ENCODE measurements around the gene MOB3B.
A peak's percentile ranks its signal among the peaks of the same experiment; 100 is the strongest.

Gene MOB3B

GRCh38 chr9:27529316-27530278 is at the start of gene MOB3B:
MOB3B (minus strand) TSS chr9:27529814; CDS start chr9:27455550, 74,264 bp downstream.
- peak; percentile 63 to 75 (median 65) for DNase-seq (ENCODE audit: low read depth in 3 of 3)

- peak; percentile 93 to 94 (median 94) for DNase-seq (ENCODE audit: low read depth in 3 of 3)
Measured at GRCh38 chr9:27573634-27574590, 44.3 kb upstream of the MOB3B start.

DNA sequence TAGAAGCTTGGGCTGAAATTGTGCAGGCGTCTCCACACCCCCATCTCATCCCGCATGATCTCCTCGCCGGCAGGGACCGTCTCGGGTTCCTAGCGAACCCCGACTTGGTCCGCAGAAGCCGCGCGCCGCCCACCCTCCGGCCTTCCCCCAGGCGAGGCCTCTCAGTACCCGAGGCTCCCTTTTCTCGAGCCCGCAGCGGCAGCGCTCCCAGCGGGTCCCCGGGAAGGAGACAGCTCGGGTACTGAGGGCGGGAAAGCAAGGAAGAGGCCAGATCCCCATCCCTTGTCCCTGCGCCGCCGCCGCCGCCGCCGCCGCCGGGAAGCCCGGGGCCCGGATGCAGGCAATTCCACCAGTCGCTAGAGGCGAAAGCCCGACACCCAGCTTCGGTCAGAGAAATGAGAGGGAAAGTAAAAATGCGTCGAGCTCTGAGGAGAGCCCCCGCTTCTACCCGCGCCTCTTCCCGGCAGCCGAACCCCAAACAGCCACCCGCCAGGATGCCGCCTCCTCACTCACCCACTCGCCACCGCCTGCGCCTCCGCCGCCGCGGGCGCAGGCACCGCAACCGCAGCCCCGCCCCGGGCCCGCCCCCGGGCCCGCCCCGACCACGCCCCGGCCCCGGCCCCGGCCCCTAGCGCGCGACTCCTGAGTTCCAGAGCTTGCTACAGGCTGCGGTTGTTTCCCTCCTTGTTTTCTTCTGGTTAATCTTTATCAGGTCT is 43.5 kb upstream of the MOB3B start, which contains the start of gene C9orf72:
C9orf72 (minus strand) TSS at position 564 of the 716 bp plus-strand sequence. CDS start 6,361 bp downstream, outside the sequence.
- peak; percentile 59 to 78 (median 76) for DNase-seq (ENCODE audit: low read depth in 3 of 3)

GRCh38 chr9:27572566-27572917 is 42.9 kb upstream of the MOB3B start:
- peak in 2 of 3 donors; percentile 15 to 60 for DNase-seq (ENCODE audit: low read depth in 3 of 3)

DNA sequence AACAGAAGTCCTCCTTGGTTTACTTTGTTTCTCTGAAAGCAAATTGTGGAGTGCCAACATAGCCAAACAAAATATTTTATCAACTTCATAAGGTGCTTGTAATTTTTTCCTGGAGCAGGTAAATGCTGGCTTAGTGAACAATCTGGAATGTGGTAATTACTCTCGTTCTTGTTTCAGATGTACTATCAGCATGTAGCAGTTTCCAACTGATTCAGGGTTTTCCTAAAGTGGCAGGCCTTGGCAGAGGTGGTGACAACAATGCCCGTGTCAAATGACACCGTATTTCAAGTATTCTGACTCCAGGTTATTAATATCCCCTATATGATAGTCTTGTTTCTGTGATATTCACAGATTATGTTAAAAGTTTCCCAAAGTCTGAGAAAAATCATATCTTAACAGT is 42.4 kb upstream of the MOB3B start:
- no peak for DNase-seq (ENCODE audit: low read depth in 3 of 3)

- DNase-seq (ENCODE audit: low read depth in 3 of 3) = no peak
Measured at GRCh38 chr9:27571011-27571410, 41.4 kb upstream of the MOB3B start.

DNA sequence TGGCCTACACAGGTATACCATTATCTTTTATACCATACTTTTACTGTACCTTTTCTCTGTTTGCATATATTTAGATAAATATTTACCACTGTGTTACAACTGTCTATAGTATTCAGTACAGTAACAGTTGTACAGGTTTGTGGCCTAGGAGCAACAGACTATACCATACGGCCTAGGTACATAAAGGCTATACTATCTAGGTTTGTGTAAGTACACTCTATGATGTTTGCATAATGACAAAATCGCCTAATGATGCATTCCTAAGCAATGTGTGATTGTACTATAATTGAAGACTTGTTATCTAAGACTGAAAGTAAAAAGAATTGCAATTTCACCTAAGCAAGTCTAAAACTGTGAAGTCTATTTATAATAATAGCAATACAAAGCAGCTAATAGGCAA is 39.8 kb upstream of the MOB3B start:
- no peak for DNase-seq (ENCODE audit: low read depth in 3 of 3)

DNA sequence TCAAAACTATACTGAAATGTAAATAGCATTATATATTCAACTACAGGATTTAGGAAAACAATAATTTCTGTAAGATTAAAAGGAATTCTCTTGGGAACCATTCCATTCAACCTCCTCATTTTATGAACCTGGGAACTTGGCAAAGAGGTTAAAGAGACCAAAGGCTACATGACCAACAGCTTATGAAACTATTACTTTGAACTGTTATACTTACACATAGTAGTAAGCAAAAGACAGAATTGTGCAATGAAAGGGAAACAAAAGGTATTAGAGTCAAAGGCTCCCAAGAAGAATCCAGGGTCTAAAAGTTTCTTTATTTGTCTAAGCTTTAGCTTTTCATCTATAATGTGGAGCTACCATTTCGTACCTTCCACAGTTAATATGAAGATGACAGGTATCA is 36.5 kb upstream of the MOB3B start:
- DNase-seq (ENCODE audit: low read depth in 3 of 3) = no peak

GRCh38 chr9:27565696-27566095 is 36.1 kb upstream of the MOB3B start:
- no peak for DNase-seq (ENCODE audit: low read depth in 3 of 3)

- no peak for DNase-seq (ENCODE audit: low read depth in 3 of 3)
Measured at GRCh38 chr9:27564670-27565069, 35.1 kb upstream of the MOB3B start.

DNA sequence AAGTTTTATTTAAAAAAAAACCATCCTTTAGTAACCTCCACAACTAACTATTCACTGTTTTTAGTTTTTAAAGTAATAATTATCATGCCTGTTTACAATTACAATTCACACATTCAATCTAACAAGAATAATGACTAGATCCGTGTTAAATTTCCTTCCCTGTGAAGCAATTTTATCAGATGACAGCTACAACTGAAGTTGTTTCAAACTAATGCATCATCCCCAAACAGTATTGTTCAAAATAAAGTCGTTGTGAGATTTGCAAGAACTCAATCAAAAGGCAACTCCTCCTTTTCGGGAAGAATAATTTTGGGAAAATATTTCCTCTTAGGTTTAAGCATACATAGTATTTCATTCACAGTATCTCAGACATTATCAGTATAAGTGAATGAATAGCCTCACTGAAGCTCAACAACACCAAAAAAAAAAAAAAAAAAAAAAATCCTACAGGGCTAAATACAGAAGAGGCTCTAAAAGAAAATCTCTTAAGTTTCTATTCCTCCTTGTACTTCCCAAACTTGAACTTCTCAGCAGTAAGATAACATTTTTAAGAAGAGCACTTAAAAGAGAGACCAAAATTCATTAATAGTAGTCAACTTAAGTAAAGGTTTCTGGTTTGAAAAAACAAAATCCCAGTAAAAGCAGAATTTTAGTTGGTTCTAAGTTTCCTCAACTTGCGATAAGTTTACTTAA is 34.3 kb upstream of the MOB3B start:
- no peak for DNase-seq (ENCODE audit: low read depth in 3 of 3)

DNA sequence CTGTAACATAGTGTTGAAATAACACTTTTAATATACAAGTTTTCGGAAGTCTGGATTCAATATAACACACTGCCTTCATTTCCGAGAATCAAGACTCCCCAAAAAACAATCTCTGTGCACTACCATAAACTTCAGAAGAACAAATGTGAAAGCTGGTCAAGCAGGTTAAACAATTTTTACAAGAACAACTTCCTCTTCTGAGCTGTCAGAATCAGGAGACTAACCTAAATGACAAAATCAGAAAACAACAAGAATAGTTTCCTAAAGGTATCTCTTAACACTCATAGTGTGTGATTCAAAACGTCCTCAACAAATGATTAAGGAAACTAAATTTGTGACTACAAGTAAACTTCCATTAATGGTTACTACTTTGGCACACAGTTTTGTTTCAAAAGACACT is 32.1 kb upstream of the MOB3B start:
- DNase-seq (ENCODE audit: low read depth in 3 of 3) = no peak

- no peak for DNase-seq (ENCODE audit: low read depth in 3 of 3)
Measured at GRCh38 chr9:27560457-27560856, 30.8 kb upstream of the MOB3B start.

GRCh38 chr9:27558307-27558706 is 28.7 kb upstream of the MOB3B start:
- DNase-seq (ENCODE audit: low read depth in 3 of 3) = no peak

DNA sequence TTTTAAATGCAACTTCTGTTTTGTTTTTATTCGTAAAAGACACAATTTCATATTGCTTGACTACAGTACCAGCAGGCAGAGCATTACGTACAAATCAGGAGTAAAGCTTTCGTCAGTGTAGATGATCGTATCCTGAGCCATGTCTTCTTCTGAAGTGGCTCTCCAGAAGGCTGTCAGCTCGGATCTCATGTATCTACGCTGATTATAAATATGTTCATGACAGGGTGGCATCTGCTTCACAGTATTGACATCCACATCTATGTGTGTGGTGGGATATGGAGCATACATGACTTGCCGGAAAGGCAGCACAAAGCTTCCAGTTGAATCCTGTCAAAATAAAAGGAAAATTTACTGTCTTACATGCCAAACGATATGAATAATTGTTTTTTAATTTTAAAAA is 26.9 kb upstream of the MOB3B start:
- no peak for DNase-seq (ENCODE audit: low read depth in 3 of 3)

DNA sequence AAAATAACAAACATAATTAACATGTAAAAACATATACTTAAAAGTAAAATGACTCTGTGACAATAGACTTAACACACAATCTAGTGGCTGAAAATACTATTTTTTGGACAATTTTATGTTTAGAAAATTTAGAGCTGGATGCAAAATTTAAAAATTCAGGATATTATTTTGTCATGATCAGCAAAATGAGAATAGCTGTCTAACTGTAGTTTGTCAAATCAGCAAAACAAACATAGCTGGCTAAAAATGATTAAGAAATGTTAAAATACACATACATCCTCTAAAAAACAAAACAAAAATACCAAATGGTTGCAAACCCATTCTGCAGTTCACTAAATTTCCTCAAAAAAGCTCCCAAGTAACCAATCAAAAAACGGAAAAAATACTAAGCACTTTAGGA is 25.1 kb upstream of the MOB3B start:
- no peak for DNase-seq (ENCODE audit: low read depth in 3 of 3)

GRCh38 chr9:27549196-27549755 is 19.7 kb upstream of the MOB3B start:
- no peak for DNase-seq (ENCODE audit: low read depth in 3 of 3)

DNA sequence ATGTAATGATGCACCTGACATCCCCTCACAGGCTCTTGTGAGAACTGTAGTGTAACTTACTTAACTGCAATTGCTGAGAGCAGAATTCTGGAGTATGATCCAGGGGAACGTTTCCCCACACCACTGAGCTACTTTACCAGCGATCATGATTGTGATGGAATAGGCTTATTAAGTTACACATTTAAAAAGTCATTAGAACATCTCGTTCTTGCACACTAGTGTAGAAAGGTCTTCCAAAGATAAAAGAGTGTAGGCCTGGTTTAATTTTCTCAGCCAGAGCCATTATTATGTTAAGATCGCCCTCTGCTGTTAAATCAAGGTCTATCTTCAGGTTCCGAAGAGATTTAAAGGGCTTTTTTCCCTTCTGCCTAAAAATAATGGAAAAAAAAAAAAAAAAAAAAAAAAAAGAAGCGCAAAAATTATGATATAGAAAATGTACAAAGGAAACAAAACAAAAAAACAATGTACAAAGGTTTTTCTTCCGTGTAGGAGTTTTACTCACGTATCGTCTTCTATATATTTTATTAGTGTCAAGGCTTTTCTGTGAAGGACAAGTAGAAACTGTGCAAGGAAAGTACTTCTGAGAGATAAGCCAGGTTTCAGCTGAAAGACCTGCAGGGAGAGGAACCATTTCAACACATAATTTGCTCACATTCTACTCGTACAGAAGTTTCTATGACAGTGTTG is 18.6 kb upstream of the MOB3B start:
- DNase-seq (ENCODE audit: low read depth in 3 of 3) = no peak

DNA sequence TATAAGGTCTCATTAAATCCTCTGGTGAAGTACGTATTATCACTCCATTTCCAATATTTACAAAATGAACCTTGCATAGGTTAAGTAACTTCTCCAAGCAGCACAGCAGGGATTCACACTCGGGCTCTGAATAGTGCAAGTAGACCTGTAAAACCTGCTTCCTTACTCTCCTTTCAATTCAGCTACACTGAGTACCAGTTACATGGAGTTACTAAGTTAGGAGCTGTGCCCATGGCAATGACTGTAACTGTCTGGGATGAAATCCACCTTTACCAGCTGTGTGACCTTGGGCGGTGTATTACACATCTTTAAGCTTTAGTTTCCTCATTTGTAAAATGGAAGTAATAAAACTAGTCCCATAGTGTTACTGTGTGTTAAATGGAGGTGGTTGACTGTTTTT is 15.9 kb upstream of the MOB3B start:
- DNase-seq (ENCODE audit: low read depth in 3 of 3) = no peak

- no peak for DNase-seq (ENCODE audit: low read depth in 3 of 3)
Measured at GRCh38 chr9:27542508-27542907, 12.9 kb upstream of the MOB3B start.

All from stimulated activated CD4-positive, alpha-beta T cell treated with anti-CD3 and anti-CD28 coated beads, TNF-alpha, amount 100 ng/mL, for 48 hours (primary cell).